H9 (cell line): ENCODE data around the gene BRK1. TPM values are rescaled to one million over a fixed set of nuclear protein-coding genes. Genes with fewer than 3 reads are reported as not detected.

Experiments
- DNase-seq: peaks from one replicate; pipeline ENCODE4 v3.0.0-alpha.2; 2017
- H2AFZ ChIP-seq: one replicate; pipeline ENCODE4 v1.6.1; 2013; ENCODE audit warnings: mild to moderate bottlenecking, low read length, control low read depth, moderate library complexity
- H2AK5ac ChIP-seq: 2 replicates; pipeline ENCODE4 v1.6.1; 2013; ENCODE audit warnings: low read length, control low read depth, mixed read lengths; ENCODE audit not compliant: insufficient read length
- H2BK120ac ChIP-seq: one replicate; pipeline ENCODE4 v1.6.1; 2013; ENCODE audit warnings: low read depth, mild to moderate bottlenecking, low read length, control low read depth, inconsistent platforms; ENCODE audit not compliant: poor library complexity, severe bottlenecking
- H2BK12ac ChIP-seq: 2 replicates; pipeline ENCODE4 v1.6.1; 2013; ENCODE audit warnings: low read length, control low read depth, mixed read lengths, low read depth; ENCODE audit not compliant: insufficient read length
- H2BK15ac ChIP-seq: 2 replicates; pipeline ENCODE4 v1.6.1; 2013; ENCODE audit warnings: low read depth, low read length, control low read depth
- H2BK20ac ChIP-seq: one replicate; pipeline ENCODE4 v1.6.1; 2013; ENCODE audit warnings: low read depth, mild to moderate bottlenecking, low read length, control low read depth, inconsistent platforms; ENCODE audit not compliant: poor library complexity, severe bottlenecking
- H2BK5ac ChIP-seq: 2 replicates; pipeline ENCODE4 v1.6.1; 2013; ENCODE audit warnings: low read length, control low read depth, mixed read lengths; ENCODE audit not compliant: insufficient read length
- H3K14ac ChIP-seq: 2 replicates; pipeline ENCODE4 v1.6.1; 2013; ENCODE audit warnings: low read length, control low read depth; ENCODE audit not compliant: insufficient read depth
- H3K18ac ChIP-seq: 2 replicates; pipeline ENCODE4 v1.6.1; 2013; ENCODE audit warnings: low read depth, mild to moderate bottlenecking, mixed read lengths, low read length, control low read depth; ENCODE audit not compliant: insufficient read length
- H3K23ac ChIP-seq: 2 replicates; pipeline ENCODE4 v1.6.1; 2013; ENCODE audit warnings: low read length, control low read depth, mixed read lengths, low read depth; ENCODE audit not compliant: insufficient read length
- H3K23me2 ChIP-seq: 2 replicates; pipeline ENCODE4 v1.6.1; 2013; ENCODE audit warnings: low read depth, mild to moderate bottlenecking, mixed read lengths, low read length, control low read depth; ENCODE audit not compliant: insufficient read length, poor library complexity, severe bottlenecking
- H3K27ac ChIP-seq: 2 replicates; pipeline ENCODE4 v1.5.1; 2013; ENCODE audit warnings: low read length, control low read depth, mixed read lengths, low read depth; ENCODE audit not compliant: insufficient read length
- H3K27me3 ChIP-seq: 2 replicates; pipeline ENCODE4 v1.6.1; 2013; ENCODE audit warnings: low read length, control low read depth, inconsistent platforms; ENCODE audit not compliant: insufficient read depth
- H3K4ac ChIP-seq: 2 replicates; pipeline ENCODE4 v1.6.1; 2013; ENCODE audit warnings: low read depth, mild to moderate bottlenecking, control low read depth, inconsistent platforms, low read length, moderate library complexity
- H3K4me1 ChIP-seq: 2 replicates; pipeline ENCODE4 v1.6.1; 2013; ENCODE audit warnings: low read length, control low read depth, inconsistent platforms; ENCODE audit not compliant: insufficient read depth
- H3K4me2 ChIP-seq: 2 replicates; pipeline ENCODE4 v1.6.1; 2013; ENCODE audit warnings: low read length, control low read depth, mixed read lengths; ENCODE audit not compliant: insufficient read length, insufficient read depth
- H3K56ac ChIP-seq: 2 replicates; pipeline ENCODE4 v1.6.1; 2013; ENCODE audit warnings: low read depth, mild to moderate bottlenecking, mixed read lengths, low read length, control low read depth; ENCODE audit not compliant: insufficient read length
- H3K79me1 ChIP-seq: 2 replicates; pipeline ENCODE4 v1.6.1; 2013; ENCODE audit warnings: low read depth, mild to moderate bottlenecking, moderate library complexity, low read length, control low read depth, inconsistent platforms; ENCODE audit not compliant: insufficient read depth, poor library complexity, severe bottlenecking
- H3K79me2 ChIP-seq: 2 replicates; pipeline ENCODE4 v1.6.1; 2013; ENCODE audit warnings: low read length, control low read depth, inconsistent platforms; ENCODE audit not compliant: insufficient read depth
- H3K9ac ChIP-seq: 2 replicates; pipeline ENCODE4 v1.6.1; 2013; ENCODE audit warnings: low read length, control low read depth, mixed read lengths; ENCODE audit not compliant: insufficient read length; ENCODE audit errors: extremely low read depth
- H3K9me3 ChIP-seq: one replicate; pipeline ENCODE4 v1.6.1; 2013; ENCODE audit warnings: low read depth, low read length, inconsistent platforms; ENCODE audit not compliant: control insufficient read depth
- H3T11ph ChIP-seq: one replicate; pipeline ENCODE4 v1.6.1; 2013; ENCODE audit warnings: mild to moderate bottlenecking, low read length, control low read depth, inconsistent platforms
- H4K20me1 ChIP-seq: one replicate; pipeline ENCODE4 v1.6.1; 2013; ENCODE audit not compliant: control insufficient read depth, insufficient read length, insufficient read depth
- H4K5ac ChIP-seq: 2 replicates; pipeline ENCODE4 v1.6.1; 2013; ENCODE audit warnings: low read depth, mild to moderate bottlenecking, mixed read lengths, low read length, control low read depth; ENCODE audit not compliant: insufficient read length
- H4K8ac ChIP-seq: replicated peaks from 2 replicates; pipeline ENCODE4 v1.6.1; 2013; ENCODE audit warnings: low read length, control low read depth, mixed read lengths, low read depth; ENCODE audit not compliant: insufficient read length
- H4K91ac ChIP-seq: 2 replicates; pipeline ENCODE4 v1.6.1; 2013; ENCODE audit warnings: low read depth, mild to moderate bottlenecking, moderate library complexity, mixed read lengths, low read length, control low read depth; ENCODE audit not compliant: insufficient read length
- H3K27ac Mint-ChIP-seq, 3 experiments: 2 replicates in 2 of 3; 3 replicates in 1 of 3; pipeline ENCODE4 v1.8.0; 2020 to 2021; ENCODE audit warnings: mixed read lengths in 3 of 3, mild to moderate bottlenecking in 1 of 3, moderate library complexity in 1 of 3
- H3K27me3 Mint-ChIP-seq: 2 replicates; pipeline ENCODE4 v1.8.0; 2021; ENCODE audit warnings: low read depth, mild to moderate bottlenecking, moderate library complexity, mixed read lengths
- H3K36me3 Mint-ChIP-seq, 3 experiments: 2 replicates in 2 of 3; 3 replicates in 1 of 3; pipeline ENCODE4 v1.8.0; 2020 to 2021; ENCODE audit warnings: low read depth in 3 of 3, mixed read lengths in 3 of 3; ENCODE audit not compliant: insufficient read depth in 1 of 3
- H3K4me1 Mint-ChIP-seq, 2 experiments: 2 replicates each; pipeline ENCODE4 v1.8.0; 2020; ENCODE audit warnings: mixed read lengths in 2 of 2
- H3K4me3 Mint-ChIP-seq, 2 experiments: 2 replicates in 1 of 2; 3 replicates in 1 of 2; pipeline ENCODE4 v1.8.0; 2020 to 2021; ENCODE audit warnings: mild to moderate bottlenecking in 2 of 2, mixed read lengths in 2 of 2, moderate library complexity in 1 of 2
- H3K9me3 Mint-ChIP-seq, 2 experiments: 2 replicates in 1 of 2; 3 replicates in 1 of 2; pipeline ENCODE4 v1.8.0; 2020; ENCODE audit warnings: mild to moderate bottlenecking in 2 of 2, mixed read lengths in 2 of 2, moderate library complexity in 1 of 2
- WGBS: extraction: QIAGEN DNeasy Blood & Tissue Kit; methylation state at CpG from one replicate; pipeline ENCODE4 v1.1.7; 2013; ENCODE audit warnings: missing lambda C conversion rate, low lambda C conversion rate, mixed read lengths; ENCODE audit not compliant: insufficient read length; ENCODE audit errors: extremely low coverage; 5-methylcytosine and 5-hydroxymethylcytosine counted together
- total RNA-seq: library from RNA; stranded (reverse); gene quantifications from 2 replicates; pipeline ENCODE4 v1.2.1, GENCODE V29; 2021
- TF ChIP-seq, protein P1 (sequence below): fragments of 200-600 bp; sonication (generic); conservative IDR thresholded peaks from 3 replicates; pipeline ENCODE4 v1.8.0; 2021; ENCODE audit warnings: antibody characterized with exemption, mild to moderate bottlenecking

BRK1 gene
- total RNA-seq, 1 experiment from 2014 or later: 121 TPM

DNA sequence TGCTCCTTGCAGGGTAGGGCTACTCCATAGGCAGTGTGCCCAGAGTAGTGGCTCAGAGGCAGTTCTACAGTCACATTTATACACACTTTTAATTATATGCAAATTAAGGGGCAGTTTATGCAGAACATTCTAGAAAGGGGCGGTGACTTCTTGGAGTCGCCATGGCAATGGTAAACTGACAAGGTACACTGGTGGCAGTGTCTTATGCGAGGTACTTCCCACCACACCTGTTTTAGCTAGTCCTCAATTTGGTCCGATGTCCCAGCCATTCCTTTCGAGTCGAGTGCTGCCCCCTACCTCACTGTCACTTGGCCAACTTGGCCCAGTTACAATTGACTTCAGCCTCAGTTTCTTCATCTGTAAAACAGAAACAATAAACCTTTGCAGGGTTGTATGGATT lies 45.5 kb downstream of the BRK1 start:
- Histone ChIP-seq H4K20me1 (no peaks in the 10 kb centered on the region), H2AK5ac (no peak overlapping the region), H4K5ac (no peak overlapping the region), H3K79me1 (no peaks in the 10 kb centered on the region), H3K4me2 (no peak overlapping the region), H3K9ac (no peak overlapping the region), H3K23ac (no peak overlapping the region), H2AFZ (no peak overlapping the region), H2BK15ac (no peak overlapping the region), H3K9me3 (no peaks in the 10 kb centered on the region), H3K18ac (no peak overlapping the region), H3K4me1 (no peaks in the 10 kb centered on the region), H3K23me2 (peaks cover 5% of the 10 kb centered on the region), H3K79me2 (no peaks in the 10 kb centered on the region), H4K91ac (no peak overlapping the region), H3K14ac (no peak overlapping the region), H3K27ac (no peak overlapping the region), H2BK120ac (no peak overlapping the region), H3K4ac (no peak overlapping the region), H3K56ac (no peak overlapping the region), H3K27me3 (no peaks in the 10 kb centered on the region), H2BK5ac (no peak overlapping the region), H4K8ac (no peak overlapping the region), H2BK20ac (no peak overlapping the region), H2BK12ac (no peak overlapping the region), H3T11ph (no peak overlapping the region)
- H3K4me3 Mint-ChIP-seq: no peak overlapping the region
- TF ChIP-seq, protein P1, sequence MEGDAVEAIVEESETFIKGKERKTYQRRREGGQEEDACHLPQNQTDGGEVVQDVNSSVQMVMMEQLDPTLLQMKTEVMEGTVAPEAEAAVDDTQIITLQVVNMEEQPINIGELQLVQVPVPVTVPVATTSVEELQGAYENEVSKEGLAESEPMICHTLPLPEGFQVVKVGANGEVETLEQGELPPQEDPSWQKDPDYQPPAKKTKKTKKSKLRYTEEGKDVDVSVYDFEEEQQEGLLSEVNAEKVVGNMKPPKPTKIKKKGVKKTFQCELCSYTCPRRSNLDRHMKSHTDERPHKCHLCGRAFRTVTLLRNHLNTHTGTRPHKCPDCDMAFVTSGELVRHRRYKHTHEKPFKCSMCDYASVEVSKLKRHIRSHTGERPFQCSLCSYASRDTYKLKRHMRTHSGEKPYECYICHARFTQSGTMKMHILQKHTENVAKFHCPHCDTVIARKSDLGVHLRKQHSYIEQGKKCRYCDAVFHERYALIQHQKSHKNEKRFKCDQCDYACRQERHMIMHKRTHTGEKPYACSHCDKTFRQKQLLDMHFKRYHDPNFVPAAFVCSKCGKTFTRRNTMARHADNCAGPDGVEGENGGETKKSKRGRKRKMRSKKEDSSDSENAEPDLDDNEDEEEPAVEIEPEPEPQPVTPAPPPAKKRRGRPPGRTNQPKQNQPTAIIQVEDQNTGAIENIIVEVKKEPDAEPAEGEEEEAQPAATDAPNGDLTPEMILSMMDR: peak; percentile 26; the same call in 2 of the 3 replicates
- WGBS: no CpG with 5 or more reads among the region's 6 CpGs
- H3K27me3 Mint-ChIP-seq: peaks cover under 1% of the 10 kb centered on the region
- H3K4me1 Mint-ChIP-seq: peaks cover 4 to 5% of the 10 kb centered on the region in 2 experiments; a peak in 2 of 4 replicates
- no peak for DNase-seq
- no peaks in the 10 kb centered on the region for H3K9me3 Mint-ChIP-seq
- H3K27ac Mint-ChIP-seq: no peak overlapping the region
- no peaks in the 10 kb centered on the region for H3K36me3 Mint-ChIP-seq
